Measurements from ENCODE around the gene STK11.

DNA sequence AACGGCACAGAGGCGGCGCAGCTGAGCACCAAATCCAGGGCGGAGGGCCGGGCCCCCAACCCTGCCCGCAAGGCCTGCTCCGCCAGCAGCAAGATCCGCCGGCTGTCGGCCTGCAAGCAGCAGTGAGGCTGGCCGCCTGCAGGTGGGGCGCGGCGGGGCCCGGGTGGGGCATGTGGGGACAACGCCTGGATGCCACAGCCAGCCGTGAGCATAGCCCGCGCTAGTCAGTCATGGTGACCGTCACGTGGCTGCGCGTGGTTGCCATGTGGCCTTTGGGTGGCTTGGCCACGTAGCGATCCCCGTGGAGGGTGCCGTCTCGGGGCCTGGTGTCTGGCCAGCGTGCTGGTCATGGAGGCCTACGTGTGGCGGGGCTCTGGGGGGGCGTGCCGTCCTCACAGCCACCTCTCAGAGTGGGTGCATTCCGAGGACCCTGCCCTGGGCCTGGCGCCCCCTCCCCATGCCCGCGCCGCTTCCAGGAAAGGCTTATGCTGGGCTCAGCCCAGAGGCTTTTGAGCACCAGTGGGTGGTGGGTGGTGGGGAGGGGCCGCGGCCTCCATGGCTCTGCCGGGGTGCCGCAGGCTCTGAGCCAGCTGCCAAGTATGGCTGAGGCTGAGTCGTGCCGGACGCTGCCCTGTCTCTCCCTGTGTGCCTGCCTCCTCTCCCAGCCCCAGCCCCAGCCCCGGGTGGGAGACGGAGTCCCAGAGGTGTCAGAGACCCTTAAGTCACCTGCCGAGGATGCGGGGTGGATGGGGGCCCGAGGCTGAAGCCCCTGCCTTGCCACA is 21.1 kb downstream of the STK11 start:
- TF ChIP-seq, protein P1, sequence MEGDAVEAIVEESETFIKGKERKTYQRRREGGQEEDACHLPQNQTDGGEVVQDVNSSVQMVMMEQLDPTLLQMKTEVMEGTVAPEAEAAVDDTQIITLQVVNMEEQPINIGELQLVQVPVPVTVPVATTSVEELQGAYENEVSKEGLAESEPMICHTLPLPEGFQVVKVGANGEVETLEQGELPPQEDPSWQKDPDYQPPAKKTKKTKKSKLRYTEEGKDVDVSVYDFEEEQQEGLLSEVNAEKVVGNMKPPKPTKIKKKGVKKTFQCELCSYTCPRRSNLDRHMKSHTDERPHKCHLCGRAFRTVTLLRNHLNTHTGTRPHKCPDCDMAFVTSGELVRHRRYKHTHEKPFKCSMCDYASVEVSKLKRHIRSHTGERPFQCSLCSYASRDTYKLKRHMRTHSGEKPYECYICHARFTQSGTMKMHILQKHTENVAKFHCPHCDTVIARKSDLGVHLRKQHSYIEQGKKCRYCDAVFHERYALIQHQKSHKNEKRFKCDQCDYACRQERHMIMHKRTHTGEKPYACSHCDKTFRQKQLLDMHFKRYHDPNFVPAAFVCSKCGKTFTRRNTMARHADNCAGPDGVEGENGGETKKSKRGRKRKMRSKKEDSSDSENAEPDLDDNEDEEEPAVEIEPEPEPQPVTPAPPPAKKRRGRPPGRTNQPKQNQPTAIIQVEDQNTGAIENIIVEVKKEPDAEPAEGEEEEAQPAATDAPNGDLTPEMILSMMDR (IDR thresholded peaks at IDR 0.05) = no peak
- no peak for TF ChIP-seq POLR2A (IDR thresholded peaks at IDR 0.05)

All from testis (tissue), 2 donors.